Activated CD4-positive, alpha-beta memory T cell treated with anti-CD3 and anti-CD28 coated beads for 36 hours (primary cell): ENCODE results near the gene SERTAD1. TPM values are rescaled to one million over a fixed set of nuclear protein-coding genes. Genes with fewer than 3 reads are reported as not detected.

Source experiments
- CTCF ChIA-PET: fragments of 350-600 bp; sonication (Branson Sonifier 250); formaldehyde crosslinking; loops from one replicate; lab custom pipeline; 2021; ENCODE audit warnings: antibody characterized with exemption, inconsistent platforms; lab: Charles Lee
- POLR2A ChIA-PET: fragments of 350-600 bp; sonication (Branson Sonifier 250); formaldehyde crosslinking; loops from one replicate; lab custom pipeline; 2021; ENCODE audit warnings: antibody characterized with exemption; lab: Charles Lee
- DNase-seq: peaks from one replicate; pipeline ENCODE4 v3.0.0-alpha.2; 2020
- H3K27ac Mint-ChIP-seq: one replicate; pipeline ENCODE4 v1.8.0; 2021; ENCODE audit warnings: mixed read lengths
- H3K27me3 Mint-ChIP-seq: one replicate; pipeline ENCODE4 v1.8.0; 2021; ENCODE audit warnings: mixed read lengths
- H3K36me3 Mint-ChIP-seq: one replicate; pipeline ENCODE4 v1.8.0; 2021; ENCODE audit warnings: mixed read lengths
- H3K4me1 Mint-ChIP-seq: one replicate; pipeline ENCODE4 v1.8.0; 2021; ENCODE audit warnings: low read depth, mixed read lengths
- H3K4me3 Mint-ChIP-seq: one replicate; pipeline ENCODE4 v1.8.0; 2021; ENCODE audit warnings: mild to moderate bottlenecking, mixed read lengths
- H3K9me3 Mint-ChIP-seq: one replicate; pipeline ENCODE4 v1.8.0; 2021; ENCODE audit warnings: mixed read lengths
- intact Hi-C: fragments of 100-400 bp; cut with micrococcal nuclease; formaldehyde crosslinking; loops from one replicate; pipeline ENCODE4 v1.15.1; 2023
- total RNA-seq, 2 experiments: library from RNA; stranded (reverse); gene quantifications; one replicate each; pipeline ENCODE4 v1.2.3, GENCODE V29; 2021

Gene SERTAD1
- total RNA-seq, 2 experiments from 2014 or later: 11.5 to 12.6 TPM

- H3K36me3 Mint-ChIP-seq: no peaks in the 10 kb centered on the region
- H3K4me1 Mint-ChIP-seq: no peaks in the 10 kb centered on the region
- no peaks in the 10 kb centered on the region for H3K9me3 Mint-ChIP-seq
- POLR2A ChIA-PET: no interaction called here
- H3K27me3 Mint-ChIP-seq: no peaks in the 10 kb centered on the region
- DNase-seq: no peak
- no peak overlapping the region for H3K4me3 Mint-ChIP-seq
- CTCF ChIA-PET: no interaction called here
- no peak overlapping the region for H3K27ac Mint-ChIP-seq
- intact Hi-C loops: no loop called here
These were observed 44.5 kb downstream of the SERTAD1 start for GRCh38 chr19:40381321-40381720.

GRCh38 chr19:40380199-40381037 lies 45.4 kb downstream of the SERTAD1 start:
- intact Hi-C loops: no loop called here
- Mint-ChIP-seq H3K4me1 (no peaks in the 10 kb centered on the region), H3K27me3 (no peaks in the 10 kb centered on the region), H3K9me3 (no peaks in the 10 kb centered on the region), H3K36me3 (no peaks in the 10 kb centered on the region), H3K4me3 (no peak overlapping the region), H3K27ac (no peak overlapping the region)
- no peak for DNase-seq
- ChIA-PET CTCF (no interaction called here), POLR2A (no interaction called here)

- no peak for DNase-seq
- ChIA-PET POLR2A (no interaction called here), CTCF (interaction anchor here (0.9 kb wide), 1 partner anchor 74 kb away, joined by 3 read pairs; no protein-coding TSS in a partner anchor)
- intact Hi-C loops: no loop called here
- H3K4me3 Mint-ChIP-seq: no peak overlapping the region
- no peak overlapping the region for H3K27ac Mint-ChIP-seq
- no peaks in the 10 kb centered on the region for H3K9me3 Mint-ChIP-seq
- no peaks in the 10 kb centered on the region for H3K36me3 Mint-ChIP-seq
- H3K27me3 Mint-ChIP-seq: no peaks in the 10 kb centered on the region
- no peaks in the 10 kb centered on the region for H3K4me1 Mint-ChIP-seq
These were observed 46.2 kb downstream of the SERTAD1 start for GRCh38 chr19:40379446-40380198.

- Mint-ChIP-seq H3K4me3 (no peak overlapping the region), H3K4me1 (no peaks in the 10 kb centered on the region)
- POLR2A ChIA-PET: no interaction called here
These were observed 47.3 kb downstream of the SERTAD1 start for GRCh38 chr19:40378509-40378908.

GRCh38 chr19:40377876-40378385 lies 47.9 kb downstream of the SERTAD1 start:
- intact Hi-C loops: no loop called here
- Mint-ChIP-seq H3K27me3 (no peaks in the 10 kb centered on the region), H3K4me1 (no peaks in the 10 kb centered on the region), H3K9me3 (no peaks in the 10 kb centered on the region), H3K27ac (no peak overlapping the region), H3K36me3 (no peaks in the 10 kb centered on the region), H3K4me3 (no peak overlapping the region)
- no peak for DNase-seq
- CTCF ChIA-PET: no interaction called here
- POLR2A ChIA-PET: no interaction called here

More at GRCh38 chr19:40378509-40378908, 47.3 kb downstream of the SERTAD1 start:
- Mint-ChIP-seq H3K27ac (no peak overlapping the region), H3K27me3 (no peaks in the 10 kb centered on the region), H3K9me3 (no peaks in the 10 kb centered on the region), H3K36me3 (no peaks in the 10 kb centered on the region)
- intact Hi-C loops: no loop called here
- DNase-seq: no peak
- CTCF ChIA-PET: no interaction called here

- Mint-ChIP-seq H3K4me3 (no peak overlapping the region), H3K9me3 (no peaks in the 10 kb centered on the region), H3K4me1 (no peaks in the 10 kb centered on the region), H3K36me3 (peaks cover 4% of the 10 kb centered on the region), H3K27ac (no peak overlapping the region), H3K27me3 (no peaks in the 10 kb centered on the region)
- no peak for DNase-seq
- intact Hi-C loops: no loop called here
- ChIA-PET POLR2A (no interaction called here), CTCF (no interaction called here)
These were observed 49.4 kb downstream of the SERTAD1 start for GRCh38 chr19:40376286-40376862.

- H3K27ac Mint-ChIP-seq: no peak overlapping the region
- POLR2A ChIA-PET: no interaction called here
These were observed 51.7 kb downstream of the SERTAD1 start for GRCh38 chr19:40374084-40374483.

GRCh38 chr19:40371802-40372122 lies 54.0 kb downstream of the SERTAD1 start:
- Mint-ChIP-seq H3K4me3 (no peak overlapping the region), H3K9me3 (no peaks in the 10 kb centered on the region), H3K27me3 (no peaks in the 10 kb centered on the region), H3K27ac (no peak overlapping the region), H3K36me3 (peaks cover 5% of the 10 kb centered on the region), H3K4me1 (no peaks in the 10 kb centered on the region)
- ChIA-PET POLR2A (no interaction called here), CTCF (no interaction called here)
- intact Hi-C loops: no loop called here
- no peak for DNase-seq

More at GRCh38 chr19:40374084-40374483, 51.7 kb downstream of the SERTAD1 start:
- no peak for DNase-seq
- Mint-ChIP-seq H3K9me3 (no peaks in the 10 kb centered on the region), H3K36me3 (peaks cover 4% of the 10 kb centered on the region), H3K4me3 (no peak overlapping the region), H3K27me3 (no peaks in the 10 kb centered on the region), H3K4me1 (no peaks in the 10 kb centered on the region)
- CTCF ChIA-PET: no interaction called here
- intact Hi-C loops: no loop called here

Other genes starting within 250 kb of the SERTAD1 start
- 10 to 100 TPM; 10.9 to 11.0 TPM for gene MAP3K10, start 234.6 kb downstream of the SERTAD1 start, total RNA-seq
- not detected for gene TTC9B, start 207.6 kb downstream of the SERTAD1 start, total RNA-seq
- gene CCNP, start 199.3 kb downstream of the SERTAD1 start, total RNA-seq: not detected
- gene AKT2, start 140.6 kb downstream of the SERTAD1 start, total RNA-seq: 100 to 1,000 TPM; 126 to 127 TPM
- gene C19orf47, start 77.6 kb downstream of the SERTAD1 start, total RNA-seq: 10 to 100 TPM; 18.3 to 20.8 TPM
- 10 to 100 TPM; 70.9 to 73.4 TPM for gene PLD3, start 77.3 kb downstream of the SERTAD1 start, total RNA-seq
- not detected for gene HIPK4, start 35.8 kb downstream of the SERTAD1 start, total RNA-seq
- gene PRX, start 12.6 kb downstream of the SERTAD1 start, total RNA-seq: 1 to 10 TPM; 1.2 to 1.7 TPM
- 10 to 100 TPM; 12.1 to 13.1 TPM for gene SERTAD3, start 18.3 kb upstream of the SERTAD1 start, total RNA-seq
- gene BLVRB, start 39.8 kb upstream of the SERTAD1 start, total RNA-seq: 10 to 100 TPM; 34.6 to 37.6 TPM
- gene SPTBN4, start 41.0 kb upstream of the SERTAD1 start, total RNA-seq: 1 to 10 TPM in 1 of 2 experiments, under 1 TPM in 1; 0.53 to 1.2 TPM
- gene SHKBP1, start 150.9 kb upstream of the SERTAD1 start, total RNA-seq: 100 to 1,000 TPM; 112 to 126 TPM
- 100 to 1,000 TPM; 178 to 182 TPM for gene LTBP4, start 175.4 kb upstream of the SERTAD1 start, total RNA-seq